HuH-7 (cell line): ENCODE measurements around the gene CLHC1.

Experiments
- DNase-seq: peaks from one replicate; pipeline ENCODE4 v3.0.0; 2011; ENCODE audit warnings: low spot score

The CLHC1 gene

DNA sequence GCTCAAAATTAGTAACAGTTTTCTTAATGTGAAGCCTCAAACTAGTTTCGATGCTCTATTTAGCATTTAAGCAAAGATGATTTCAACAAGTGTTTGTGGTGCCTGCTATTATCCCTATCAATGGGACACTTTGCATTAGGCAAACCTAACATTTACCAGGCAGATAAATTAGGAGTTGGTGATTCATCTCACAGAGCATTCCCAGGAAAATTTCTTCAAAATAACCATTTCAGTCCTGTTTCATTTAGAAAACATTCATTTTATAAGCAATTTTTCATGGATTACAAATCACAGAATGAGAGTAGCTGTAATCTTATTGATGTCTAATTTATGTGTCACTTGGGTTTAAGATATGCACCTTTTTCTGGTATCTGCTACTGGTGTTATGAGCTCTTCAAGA is 62.7 kb downstream of the CLHC1 start:
- no peak for DNase-seq

DNA sequence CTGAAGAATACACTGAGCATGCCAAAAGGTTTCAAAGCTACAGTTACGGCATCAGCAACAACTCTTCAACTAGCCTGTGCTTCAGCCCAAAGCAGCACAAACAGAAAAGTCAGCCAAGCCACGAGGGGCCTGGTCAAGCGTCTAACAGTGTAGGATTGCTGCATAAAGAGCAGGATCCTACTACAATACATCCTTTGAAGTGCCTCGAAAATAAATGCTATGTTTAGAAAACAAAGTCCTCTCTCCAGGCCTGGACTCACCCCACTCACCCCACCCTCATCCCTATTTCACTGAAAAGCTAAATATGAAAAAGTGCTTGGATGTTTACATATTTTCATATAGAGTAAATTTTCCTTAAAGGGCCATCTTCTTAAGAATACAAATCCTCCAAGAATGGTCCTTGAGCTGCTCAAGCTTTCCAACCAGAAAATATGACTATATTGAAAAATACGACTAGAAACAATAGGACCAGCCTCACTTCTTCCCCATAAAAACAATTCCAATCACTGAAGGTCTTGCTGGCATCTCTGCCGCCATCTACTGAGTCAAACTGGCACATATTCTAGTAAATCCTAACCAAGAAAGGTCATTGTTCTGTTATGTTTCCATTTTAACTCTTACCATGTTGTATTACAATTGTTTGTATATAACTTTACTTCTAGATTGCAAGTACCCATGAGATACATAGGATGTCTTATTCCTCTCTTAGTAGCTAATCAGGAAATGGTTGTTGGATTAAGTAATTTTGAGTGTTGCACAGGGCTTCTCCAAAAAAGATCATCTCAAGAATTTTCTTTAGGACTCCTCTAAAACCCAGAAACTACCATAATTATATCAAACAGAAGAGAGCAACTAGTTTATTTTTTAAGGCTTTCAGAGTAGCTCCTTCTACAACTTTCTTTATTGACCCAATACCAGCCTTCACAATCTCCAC is 63.6 kb downstream of the CLHC1 start:
- peak; percentile 40 for DNase-seq

DNA sequence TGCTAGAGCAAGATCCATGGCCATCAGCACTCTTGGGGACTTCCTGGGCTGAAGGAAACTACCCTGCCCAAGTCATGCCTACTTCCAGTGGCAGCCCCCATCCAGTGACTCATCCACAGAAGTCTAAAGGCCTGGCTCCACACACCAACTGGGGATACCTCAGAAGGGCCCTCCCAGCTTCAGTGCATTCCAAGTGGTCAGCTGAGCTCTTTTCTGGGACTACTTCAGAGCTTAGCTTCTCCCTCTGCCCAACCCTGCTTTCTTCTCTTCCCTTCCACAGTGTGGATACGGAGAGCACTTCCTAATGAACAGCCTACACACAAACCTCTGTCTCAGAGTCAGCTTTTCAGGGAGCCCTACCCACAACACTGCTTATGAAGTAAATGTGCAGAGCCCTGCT is 66.5 kb downstream of the CLHC1 start:
- DNase-seq: no peak

DNA sequence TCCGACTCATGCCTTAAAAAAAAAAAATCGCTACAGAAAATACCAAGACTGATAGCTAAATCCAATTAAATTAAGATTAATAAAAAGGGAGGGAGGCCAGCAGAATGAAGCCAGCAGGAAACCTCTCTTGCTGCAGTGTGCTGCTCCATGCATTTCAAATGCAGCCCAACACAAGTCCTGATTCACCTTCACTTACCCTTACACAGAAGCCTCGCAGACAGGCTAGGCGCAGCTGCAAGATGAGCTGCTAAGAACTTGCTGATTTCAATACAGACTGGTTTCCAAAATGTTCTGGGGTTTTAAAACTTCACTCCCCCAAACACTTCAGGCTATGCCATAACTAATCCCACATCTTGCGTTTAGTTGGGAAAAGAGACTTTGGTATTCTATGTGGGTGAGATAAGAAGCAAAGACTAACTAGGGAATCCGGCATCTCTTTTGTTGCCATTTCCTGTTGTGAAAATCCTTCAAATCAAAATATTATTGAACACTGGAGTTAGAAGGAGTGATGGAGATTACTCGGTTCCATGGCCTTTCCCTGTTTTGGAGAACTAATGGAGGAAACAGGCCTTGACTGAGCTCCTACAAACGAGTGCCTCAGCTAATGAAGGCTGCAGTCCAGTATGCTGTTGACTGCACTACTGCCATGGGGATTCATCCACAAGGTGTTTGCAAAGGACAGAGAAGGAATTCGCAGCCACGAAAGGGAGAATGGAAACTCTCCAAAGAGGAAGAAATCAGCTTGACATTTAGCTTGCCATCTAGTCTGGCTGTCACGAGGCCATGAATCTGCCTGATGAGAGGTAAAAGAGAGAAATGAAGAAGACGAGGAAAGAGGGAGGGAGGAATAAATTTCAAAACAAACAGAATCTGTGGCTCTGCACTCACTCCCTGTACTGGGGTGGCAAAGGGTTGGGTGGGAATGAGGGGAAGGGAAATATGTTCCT is 67.3 kb downstream of the CLHC1 start:
- DNase-seq: no peak

DNA sequence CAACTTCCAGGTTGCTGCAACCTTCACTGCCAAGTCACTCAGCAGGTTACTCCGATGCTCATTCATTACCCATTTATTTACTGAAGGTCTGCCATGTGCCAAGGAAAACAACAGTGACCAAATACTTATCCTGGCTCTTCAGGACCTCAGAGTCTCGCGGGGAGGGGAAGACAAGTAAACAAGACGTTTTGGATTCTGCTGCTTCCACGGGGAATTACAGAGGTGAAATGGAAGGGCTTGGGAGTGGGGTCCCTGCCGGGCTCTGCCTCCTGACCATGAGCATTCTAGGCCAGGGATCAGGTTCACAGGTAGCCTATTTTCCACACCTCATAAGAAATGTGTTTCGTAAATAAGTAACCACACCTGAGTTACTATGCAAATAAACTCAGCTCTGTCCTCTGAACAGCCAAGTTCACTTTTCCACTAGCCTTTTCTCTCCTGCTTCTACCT is 68.1 kb downstream of the CLHC1 start:
- no peak for DNase-seq

DNA sequence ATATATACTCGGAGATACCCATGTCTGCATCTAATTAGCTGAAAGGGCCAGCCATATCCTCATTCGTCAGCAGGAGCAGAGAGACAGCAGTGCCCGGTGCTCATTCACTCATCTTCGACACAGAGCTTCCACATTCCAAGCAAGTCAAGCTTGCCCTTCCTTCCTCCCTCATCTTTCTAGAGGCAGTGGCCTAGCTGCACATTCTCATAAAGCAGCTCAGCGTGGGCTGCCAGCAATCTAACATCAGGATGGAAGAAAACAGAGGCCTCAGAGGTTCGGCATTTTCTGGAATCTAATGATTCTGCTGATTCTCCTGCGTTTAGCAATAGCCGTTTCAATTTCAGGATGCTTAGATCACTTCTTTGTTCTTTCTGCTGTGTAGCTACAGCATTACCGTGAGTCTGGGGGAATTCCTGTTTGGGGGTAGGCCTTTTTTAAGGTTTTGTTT is 68.8 kb downstream of the CLHC1 start:
- DNase-seq: no peak

DNA sequence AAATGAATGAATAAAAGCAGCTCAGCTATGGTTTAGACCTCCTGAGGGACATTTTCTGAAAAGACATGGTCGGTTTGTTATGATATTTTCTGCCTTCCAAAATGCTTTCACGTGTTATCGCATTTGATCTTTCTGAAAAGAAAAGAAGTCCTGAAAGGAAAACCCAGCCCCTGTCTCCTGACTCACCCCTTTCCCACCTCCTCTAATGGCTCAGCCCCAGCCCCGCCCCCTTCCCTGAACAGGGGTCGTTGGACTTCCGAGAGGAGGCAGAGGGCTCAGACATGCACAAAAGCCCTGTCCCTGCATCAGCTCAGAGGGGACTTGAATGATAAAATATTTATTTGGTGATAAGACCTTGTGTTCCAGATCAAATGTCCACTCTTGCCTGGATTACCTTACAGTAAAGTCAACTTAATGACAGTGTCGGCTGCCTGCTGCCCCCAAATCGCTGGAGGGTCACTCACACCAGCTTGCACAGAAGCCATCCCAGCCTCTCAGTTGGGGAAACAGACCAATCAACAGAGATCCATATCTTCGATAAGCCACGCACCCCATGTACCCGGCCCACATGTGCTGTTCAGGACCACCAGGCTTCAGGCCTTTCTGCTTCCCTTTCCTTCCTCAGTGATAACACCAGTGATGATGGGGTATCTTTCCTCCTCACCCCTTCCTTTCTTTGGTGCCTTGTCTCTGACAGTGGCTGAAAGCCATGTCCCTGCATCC is 69.6 kb downstream of the CLHC1 start:
- no peak for DNase-seq

DNA sequence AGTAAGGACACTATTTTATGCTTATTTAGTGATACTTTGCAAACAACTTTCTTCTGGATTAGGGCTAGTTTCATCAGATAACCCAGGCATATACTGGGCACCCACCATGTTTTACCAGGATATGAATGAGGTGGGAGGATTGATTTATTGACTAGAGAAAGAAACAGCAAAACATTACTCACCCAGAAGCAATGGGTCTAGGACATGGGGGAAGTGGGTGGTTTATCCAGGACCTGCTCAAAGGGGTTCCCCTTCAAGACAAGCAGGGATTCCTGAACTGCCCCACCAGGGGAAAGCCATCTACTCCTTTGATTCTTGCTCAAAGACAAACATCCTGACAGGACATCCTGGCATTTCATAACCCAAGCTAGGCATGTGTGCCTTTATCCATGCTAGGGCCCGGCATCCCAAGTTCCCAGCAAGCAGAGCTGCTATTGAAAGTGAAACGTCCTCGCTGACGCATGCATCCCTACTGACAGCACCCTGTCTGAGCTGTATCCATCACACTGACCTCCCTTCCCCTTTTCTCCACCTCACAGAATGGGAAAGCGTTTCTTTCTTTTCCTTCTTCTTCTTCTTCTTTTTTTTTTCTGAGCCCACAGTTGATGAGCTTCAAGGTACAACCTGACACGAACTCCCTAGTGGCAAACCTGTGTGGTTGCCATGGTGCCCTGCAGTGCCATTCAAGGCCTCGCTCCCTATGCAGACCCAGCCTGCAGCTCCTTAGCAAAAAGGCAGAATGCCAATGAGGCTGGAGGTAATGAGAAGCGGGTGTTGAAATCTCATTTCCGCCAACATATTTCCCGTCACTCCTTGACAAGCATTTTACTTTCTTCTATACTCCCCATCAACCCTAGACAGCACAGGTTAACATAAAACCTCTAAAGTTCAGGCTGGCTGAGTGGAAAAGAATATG is 70.5 kb downstream of the CLHC1 start:
- no peak for DNase-seq

DNA sequence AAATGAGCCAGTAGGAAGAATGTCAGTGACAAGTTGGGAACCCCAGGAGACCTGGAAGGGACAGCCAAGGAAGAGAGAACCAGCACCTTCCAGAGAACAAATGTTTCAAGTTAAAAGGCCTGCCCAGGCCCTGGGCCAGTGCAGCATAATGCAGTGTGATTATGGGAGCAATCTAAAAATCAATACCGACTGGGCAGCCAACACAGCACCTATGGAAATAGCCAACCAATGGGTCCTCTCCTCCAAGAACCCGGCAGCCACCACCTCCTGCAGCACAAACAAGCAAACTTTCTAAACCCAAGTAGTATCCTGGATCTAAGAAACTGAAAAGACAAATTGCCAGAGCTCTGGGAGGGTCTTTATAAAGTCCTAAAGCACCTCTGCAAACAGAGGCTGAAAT is 71.7 kb downstream of the CLHC1 start:
- no peak for DNase-seq

DNA sequence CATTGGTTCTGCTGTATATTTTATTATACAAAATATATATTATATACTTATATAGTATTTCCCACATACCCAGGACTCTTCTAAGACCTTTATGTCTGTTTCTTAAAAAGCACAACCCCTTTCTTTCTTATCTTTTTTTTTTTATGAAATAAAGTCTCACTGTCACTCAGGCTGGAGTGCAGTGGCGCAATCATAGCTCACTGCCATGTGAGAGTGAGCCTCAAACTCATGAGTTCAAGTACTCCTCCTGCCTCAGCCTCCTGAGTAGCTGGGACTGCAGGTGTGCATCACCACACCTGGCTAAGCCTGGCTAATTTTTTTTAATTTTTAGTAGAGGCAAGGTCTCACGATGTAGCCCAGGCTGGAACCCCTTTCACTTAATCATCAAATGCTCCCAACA is 72.3 kb downstream of the CLHC1 start:
- no peak for DNase-seq

DNA sequence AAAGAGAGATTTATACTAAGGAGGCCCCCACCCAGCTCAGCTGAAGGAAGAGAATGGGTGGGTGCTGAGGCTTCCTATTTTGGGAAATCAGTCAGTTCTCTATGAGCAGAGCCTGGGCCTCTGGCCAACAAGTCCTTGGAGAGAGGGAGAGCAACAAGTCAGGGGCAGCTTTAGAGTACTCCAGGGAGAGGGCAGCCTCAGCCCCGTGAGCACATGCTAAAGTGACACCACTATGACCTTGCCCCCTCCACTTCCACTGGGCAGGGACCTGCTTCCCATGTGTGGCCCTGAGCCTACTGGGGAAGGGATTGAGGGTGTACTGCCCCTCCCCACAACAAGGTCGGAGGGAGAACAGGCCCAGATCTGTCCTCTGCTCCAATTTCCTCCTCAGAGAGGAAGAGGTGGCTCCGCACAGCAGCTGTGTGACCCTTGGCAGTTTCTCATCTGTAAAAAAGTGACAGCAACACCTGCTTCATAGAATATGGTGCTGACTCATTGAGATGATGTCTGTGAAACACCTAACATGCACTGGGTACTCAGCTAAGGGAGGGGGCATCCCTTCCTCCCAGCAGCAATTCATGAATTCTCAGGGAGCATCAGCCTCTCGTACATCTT is 72.9 kb downstream of the CLHC1 start:
- DNase-seq: no peak

DNA sequence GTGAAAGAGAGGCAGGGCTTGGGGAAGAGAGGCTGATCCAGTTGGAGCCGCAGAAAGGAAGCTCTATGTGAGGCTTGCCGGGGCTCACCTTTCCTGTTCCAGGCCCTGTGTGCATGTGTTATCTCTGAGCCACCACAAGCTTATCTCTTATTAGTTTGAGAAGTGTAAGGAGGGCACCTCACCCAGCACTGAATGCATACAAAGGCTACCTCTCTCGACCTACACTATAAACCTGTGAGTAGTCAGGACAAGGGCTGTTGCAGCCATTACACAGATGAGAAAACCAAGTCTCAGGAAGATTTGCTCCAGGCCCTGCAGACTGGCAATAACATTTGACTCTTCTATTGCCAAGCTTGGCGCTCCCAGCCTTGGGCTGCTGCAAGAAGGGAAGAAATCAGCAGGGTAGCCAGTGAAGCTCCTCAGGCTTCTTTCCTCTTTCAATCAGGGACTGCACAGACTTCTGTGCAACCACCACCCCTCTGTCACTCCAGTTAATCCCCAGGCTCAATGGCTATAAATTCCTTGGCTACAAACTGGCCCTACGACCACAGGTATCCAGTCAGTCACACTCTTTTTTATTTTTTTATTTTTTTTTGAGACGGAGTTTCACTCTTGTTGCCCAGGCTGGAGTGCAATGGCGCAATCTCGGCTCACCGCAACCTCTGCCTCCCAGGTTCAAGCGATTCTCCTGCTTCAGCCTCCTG is 73.8 kb downstream of the CLHC1 start:
- no peak for DNase-seq

DNA sequence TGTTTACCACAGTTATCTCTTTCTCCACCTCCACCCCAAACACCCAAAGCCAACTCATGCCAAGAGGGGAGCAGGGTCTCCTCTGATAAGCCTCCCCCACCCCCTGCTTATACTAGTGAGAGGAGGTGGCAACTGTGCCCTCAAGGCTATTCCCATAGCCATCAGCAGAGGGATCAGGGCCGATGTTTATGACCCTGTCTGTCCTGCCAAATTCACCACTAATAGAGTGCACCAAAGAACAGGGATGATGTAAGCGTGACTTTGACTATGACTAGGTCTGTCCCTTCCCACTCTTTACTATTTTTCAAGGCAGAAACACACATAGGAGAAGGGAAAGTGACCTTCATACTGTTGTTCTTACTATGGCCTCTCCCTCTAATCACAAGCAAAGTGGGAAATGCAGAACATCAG is 74.6 kb downstream of the CLHC1 start:
- no peak for DNase-seq

DNA sequence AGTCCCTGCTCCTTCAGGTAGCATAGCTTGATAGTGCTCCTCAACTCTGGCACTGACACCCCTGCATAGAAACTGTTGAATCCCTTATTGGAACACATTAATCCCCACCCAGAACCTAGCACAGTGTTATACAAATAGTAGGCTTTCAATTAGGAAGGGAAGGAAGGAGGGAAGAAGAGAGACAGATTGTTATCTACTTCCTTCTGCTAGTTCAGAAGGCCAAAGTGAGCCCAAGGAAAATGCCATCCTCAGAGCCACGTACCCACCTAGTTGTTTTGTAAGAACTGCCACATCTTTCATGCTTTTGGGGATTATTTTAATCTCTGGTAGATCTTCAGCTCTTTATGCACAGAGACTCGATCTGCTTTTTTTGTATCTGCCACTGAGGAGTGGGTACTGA is 75.1 kb downstream of the CLHC1 start:
- no peak for DNase-seq

DNA sequence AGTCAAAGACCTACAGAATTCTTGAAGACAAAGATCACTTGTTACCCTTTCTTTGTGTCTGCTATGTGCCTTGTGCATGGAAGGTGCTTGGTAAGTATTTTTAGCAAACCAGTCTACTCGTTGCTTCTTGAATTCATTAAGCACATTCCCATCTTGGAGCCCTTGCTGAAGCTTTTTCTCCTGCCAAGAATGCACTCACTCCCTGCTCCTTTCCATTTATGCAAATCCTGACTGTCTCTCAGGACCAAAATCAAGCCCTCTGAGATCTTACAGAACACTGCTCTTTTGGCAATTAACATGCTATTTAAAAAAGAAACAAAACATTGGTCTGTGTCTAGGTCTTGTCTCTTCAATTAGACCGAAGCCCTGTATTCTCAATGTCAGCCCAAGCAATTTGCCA is 75.8 kb downstream of the CLHC1 start:
- no peak for DNase-seq

DNA sequence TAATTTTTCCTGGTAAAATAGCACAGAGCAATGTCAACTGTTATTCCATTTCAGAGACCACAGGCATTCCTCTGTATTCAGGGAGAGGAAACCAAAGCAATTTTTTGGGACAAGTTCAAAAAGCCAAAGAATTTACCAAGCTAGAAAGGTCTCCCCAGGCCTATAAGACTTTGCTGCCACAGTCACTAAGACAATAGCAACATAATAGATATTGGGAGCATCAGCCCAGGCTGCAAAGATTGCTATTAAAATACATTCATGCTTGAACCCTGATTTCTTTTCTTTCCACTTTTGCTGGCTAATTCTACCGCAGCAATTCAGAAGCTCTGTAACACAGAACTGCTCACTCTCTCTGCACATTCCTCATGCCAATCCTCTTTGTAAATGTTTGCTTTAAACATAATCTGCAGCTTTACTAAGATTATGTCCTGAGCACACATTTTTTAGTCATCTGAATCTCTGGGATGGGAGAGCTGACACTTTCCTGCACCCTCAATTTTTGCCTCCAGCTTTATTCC is 76.3 kb downstream of the CLHC1 start:
- DNase-seq: no peak

DNA sequence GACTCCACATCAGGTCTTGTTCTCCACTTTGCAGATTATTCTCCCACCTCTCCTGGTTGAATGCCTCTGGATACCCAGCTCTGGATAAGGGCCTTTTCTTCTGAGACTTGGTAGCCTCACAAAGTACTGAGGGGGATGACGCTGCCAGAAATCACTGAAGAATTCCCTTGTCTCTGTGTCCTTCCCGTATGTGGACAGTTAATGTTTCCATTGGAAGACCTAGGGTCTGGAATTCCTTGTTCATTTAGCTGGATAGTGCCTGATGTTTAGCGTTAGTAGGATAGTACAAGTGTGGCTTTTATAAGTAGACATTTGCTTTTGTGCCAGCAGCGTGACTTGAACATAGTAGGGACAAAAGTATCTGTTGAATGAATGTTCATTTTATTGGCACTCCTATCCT is 76.9 kb downstream of the CLHC1 start:
- DNase-seq: no peak

DNA sequence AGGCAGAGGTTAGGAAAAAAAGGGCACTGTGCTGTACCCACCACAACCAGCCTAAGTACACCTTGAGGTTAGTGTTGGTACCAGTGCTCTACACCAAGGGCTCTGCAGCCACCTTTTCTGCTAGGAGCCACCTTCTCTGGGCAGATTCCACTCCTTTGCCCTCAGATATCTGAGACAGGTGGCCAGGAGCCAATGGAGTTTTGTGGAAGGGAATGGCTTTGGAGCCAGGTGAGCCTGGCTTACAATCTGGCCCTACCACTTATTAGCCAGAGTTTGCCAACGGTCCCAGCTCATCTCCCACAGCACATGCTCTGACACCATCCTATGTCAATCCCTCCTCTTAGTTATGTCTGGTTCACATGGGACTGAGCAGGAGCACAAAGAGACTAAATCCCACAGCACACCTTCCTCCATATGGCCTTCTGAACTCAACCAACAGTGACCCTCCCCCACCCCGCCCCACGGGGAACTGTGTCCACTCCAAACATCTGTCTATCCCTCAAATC is 77.5 kb downstream of the CLHC1 start:
- no peak for DNase-seq

DNA sequence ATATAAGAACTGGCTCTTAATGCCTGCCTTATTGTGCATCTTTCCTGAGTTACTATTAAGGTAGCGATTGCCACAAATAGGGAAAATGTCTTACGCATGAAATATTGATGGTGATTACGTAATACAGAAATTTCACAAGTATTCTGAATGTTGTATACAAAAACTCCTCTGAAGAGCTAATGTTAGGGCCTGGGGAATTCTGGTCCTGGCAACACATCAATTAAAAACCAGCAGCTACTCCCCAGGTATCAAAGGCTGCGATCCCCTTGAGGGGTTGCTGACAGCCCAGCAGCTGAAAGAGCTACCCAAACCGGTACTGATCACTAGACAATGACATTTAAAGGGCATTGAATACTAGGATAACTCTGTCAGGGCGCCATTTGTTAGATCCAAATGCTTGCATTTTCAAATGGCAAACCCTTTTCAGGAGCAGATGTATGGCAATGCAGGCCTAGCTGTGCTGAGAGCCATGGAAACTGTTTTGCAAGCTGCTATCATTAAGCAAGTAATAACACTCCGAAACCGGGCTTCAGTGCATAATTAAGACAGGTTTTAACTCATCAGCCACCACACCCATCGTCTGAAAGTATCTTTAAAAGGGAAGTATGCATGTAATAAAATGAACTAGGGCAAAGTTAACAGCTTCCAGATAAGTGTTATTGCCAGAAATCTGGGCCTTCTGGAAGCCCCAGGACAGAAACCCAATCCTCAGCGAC is 78.4 kb downstream of the CLHC1 start:
- no peak for DNase-seq
